NCI-H187 (cell line): Measurements from ENCODE around the gene ZNF462.
"Not testable (repeated sequence)": the region's sequence is repeated elsewhere in the genome, so short reads cannot be mapped to it uniquely, and the experiment has no call there.

Experiments used
- DNase-seq, 2 experiments: peaks; one replicate each; lab custom pipeline; 2025; lab: John Stamatoyannopoulos, UW

ZNF462 gene

GRCh38 chr9:106889061-106889590 is 26.2 kb downstream of the ZNF462 start:
- DNase-seq, result no peak

DNA sequence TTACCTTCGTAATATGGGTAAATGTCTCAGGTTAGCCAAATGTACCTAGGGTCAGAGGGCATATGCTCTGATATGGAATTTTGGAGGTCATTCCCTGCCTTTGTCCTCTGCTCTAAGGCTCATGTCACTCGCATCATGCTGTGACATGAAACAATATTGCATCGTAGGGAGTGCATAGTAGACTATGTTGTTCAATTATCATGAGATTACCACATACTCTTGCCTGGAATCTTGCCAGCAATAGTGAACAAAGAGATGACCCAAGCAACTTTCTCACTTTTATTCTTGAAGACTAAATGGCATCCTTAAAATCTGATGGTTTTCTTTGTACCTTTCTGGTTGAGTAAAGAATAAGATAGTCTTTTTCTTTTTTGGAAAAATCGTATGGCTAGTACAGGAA is 27.6 kb downstream of the ZNF462 start:
- DNase-seq, result no peak

DNA sequence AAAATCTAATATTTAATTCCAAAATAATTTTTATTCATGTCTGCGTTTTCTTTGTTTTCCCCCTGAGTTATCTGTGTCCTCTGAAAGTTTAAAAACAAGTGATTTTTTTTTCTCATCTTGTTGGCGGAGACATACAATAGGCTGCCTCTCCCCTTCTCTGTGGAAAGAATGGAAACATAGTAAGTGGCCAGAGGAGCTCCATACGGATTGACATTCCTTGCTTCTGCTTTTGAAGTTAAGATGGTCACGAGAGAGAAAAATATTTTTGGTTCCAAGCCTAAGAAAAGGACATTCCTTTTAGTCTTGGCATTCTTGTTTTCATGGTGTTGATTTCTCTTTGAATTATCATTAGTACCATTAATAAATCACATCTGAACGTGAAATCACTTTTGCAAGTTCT is 28.3 kb downstream of the ZNF462 start:
- no peak for DNase-seq

- no peak for DNase-seq
Observed at GRCh38 chr9:106892632-106893031, 29.7 kb downstream of the ZNF462 start.

GRCh38 chr9:106893088-106893487 is 30.1 kb downstream of the ZNF462 start:
- DNase-seq, result no peak

DNA sequence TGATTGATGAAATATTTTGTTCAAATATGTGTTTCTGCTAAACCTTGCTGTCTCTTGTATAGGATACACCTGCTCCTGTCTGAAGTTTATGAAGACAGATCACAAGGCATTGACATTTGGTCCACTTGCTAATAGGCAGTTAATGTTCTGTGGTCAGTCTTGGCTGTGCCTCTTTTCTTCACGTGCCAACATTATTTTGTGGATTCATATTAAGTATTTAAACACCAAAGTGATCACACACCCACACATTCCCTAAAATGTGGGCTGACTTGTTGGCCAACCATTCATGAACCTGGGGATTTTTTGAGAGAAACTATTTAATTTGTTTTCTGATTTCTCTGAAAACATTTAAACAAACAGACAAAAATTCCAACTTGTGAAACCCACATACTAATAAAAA is 33.7 kb downstream of the ZNF462 start:
- no peak for DNase-seq

GRCh38 chr9:106897236-106897635 is 34.3 kb downstream of the ZNF462 start:
- no peak for DNase-seq

DNA sequence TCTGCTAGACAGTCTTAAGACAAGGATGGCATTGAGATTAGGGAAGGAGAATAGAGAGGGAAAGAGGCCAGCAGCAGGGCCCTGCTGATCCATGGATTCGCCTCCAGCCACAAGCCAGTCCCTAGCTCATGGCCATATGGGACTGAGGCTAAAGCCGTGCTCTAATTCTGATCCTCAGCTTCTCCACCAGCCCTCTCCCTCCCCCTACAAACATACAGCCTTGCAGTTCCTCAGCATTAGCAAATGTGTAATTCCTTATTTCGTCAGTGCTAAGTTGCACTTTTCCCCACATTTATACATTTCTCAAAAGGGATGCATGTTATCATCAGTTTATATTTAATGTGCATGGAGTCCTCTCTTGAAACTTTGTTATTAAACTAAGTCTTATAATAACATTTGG is 34.8 kb downstream of the ZNF462 start:
- no peak for DNase-seq

- DNase-seq, result not testable (repeated sequence)
Observed at GRCh38 chr9:106900523-106900922, 37.6 kb downstream of the ZNF462 start.

DNA sequence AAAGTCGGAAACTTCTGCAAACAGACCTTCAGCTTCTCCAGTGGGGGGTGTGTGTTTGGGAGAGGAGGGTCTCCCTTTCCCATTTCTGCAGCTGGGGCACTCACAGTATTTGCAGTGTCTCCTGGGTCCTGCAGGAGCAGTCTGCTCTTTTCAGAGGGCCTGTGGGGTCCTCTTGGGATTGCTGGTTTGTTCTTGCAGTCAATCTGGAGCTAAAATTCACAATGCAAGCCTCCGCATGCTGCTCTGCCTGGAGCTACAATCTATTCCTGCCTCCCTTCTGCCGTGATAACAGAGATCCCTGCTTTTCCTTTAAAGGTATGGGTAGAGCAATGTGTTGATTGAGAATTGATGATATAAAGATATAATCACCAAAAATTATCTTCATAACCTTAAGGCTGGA is 43.2 kb downstream of the ZNF462 start:
- DNase-seq, result no peak

- no peak for DNase-seq
Observed at GRCh38 chr9:106911951-106912350, 49.0 kb downstream of the ZNF462 start.

DNA sequence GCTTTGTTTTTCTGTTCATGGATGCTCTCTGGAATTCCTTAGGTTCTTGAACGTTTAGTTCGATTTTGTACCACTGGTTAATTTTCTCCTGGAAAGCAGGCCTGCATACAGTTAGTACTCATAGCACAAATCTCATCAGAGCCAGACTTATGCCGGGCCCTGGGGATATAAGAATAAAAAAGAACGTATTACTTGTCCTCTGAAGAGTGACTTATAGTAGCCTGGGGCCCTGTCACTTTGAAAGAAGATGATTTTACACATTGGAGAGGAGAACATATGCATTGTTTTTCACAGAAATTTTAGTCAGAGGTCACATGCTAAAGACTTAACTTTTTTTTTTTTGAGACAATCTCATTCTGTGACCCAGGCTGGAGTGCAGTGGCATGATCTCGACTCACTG is 50.3 kb downstream of the ZNF462 start:
- no peak for DNase-seq

DNA sequence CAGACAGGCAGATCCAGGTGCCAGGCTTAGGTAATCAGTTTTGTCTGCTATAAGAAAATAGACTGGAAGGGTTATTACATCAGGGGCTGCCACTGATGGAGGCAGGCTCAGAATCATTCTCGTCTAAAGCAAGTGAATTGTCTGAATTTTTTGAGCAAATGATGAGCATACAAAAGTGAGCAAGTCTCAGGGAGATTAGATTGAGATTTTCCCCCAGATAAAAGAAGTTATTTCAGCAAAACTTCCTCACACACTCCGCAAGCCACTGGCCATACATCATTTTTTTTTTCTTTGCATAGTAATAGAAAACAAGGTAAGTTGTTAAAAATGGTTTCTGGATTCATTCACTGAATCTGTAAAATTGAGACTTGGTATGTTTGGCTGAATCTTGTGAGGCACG is 52.9 kb downstream of the ZNF462 start:
- DNase-seq, result no peak

DNA sequence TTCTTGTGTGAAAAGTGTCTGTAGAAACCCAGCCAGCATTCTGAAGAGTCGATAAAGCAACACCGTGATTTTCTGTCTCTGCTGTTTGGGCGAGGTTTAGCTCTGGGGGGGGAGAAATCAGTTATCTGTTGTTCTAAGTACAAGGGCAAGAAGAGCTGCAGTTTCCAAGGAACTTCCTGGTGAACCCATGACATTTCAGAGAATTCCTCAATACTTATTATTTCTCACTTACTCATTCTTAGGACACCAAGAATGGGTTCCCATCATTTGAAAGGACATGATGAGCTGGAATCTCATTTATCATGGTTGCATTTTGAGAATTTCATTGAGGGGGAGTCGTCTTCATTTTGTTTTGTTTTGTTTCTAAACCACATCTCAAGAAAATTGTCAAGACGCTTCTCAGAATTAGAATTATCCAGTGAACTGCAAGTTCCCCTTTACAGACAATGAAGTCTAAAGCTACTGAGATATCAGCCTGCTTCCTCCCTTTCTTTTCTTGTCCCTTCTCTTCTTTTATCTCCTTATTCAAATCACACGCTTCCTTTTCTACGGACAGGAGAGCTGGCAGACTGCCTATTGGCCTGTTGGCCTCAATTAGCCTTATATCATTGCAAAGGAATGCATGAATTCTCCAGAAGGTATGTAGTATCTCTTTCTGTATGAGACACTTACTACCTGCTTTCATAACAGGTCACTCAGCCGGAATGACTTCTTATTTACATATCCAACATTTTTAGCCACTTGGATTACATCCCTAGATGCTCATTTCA is 53.7 kb downstream of the ZNF462 start:
- no peak for DNase-seq

GRCh38 chr9:106918825-106919509 is 56.0 kb downstream of the ZNF462 start:
- no peak for DNase-seq

GRCh38 chr9:106920091-106920490 is 57.1 kb downstream of the ZNF462 start:
- DNase-seq, result no peak

- no peak for DNase-seq
Observed at GRCh38 chr9:106920701-106921283, 57.8 kb downstream of the ZNF462 start.

GRCh38 chr9:106921341-106921899 is 58.5 kb downstream of the ZNF462 start:
- peak; percentile 77 to 80 for DNase-seq

DNA sequence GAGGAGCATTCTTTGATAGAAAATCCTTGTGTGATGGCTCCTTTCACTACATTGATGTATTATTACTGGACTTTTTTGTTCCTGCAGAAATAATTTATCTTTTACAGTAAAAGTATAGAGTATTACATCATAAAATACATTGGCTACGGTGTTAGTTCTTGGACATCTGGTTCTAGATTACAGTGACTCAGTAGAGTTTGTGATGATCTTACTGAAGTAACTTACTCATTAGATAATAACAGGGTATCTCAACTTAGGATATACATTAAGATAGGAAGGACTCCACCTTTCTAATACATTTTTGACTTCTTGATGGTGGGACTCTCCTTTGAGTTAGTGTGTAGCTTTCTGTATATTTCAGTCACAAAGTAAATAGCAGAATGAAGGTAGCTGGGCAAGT is 59.1 kb downstream of the ZNF462 start:
- DNase-seq, result no peak

DNA sequence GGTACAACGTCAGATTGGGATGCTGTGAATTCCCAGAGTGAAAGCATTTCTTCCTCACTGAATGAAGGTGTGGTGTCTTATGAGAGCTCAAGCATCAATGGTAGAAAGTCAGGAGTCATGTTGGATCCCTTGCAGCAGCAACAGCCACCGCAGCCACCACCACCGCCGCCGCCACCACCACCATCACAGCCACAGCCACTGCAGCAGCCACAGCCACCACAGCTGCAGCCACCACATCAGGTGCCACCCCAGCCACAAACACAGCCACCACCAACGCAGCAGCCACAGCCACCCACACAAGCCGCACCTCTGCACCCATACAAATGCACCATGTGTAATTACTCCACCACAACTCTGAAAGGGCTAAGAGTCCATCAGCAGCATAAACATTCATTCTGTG is 62.4 kb downstream of the ZNF462 start:
- DNase-seq, result no peak

GRCh38 chr9:106927916-106928315 is 65.0 kb downstream of the ZNF462 start:
- no peak for DNase-seq

- no peak for DNase-seq
Observed at GRCh38 chr9:106928350-106928749, 65.4 kb downstream of the ZNF462 start.
